Left kidney (tissue), 8 donors: ENCODE results near the gene NUCB1. TPM values are rescaled to one million over a fixed set of nuclear protein-coding genes. Genes with fewer than 3 reads are reported as not detected.
A peak's percentile ranks its signal among the peaks of the same experiment; 100 is the strongest.
"Not testable (repeated sequence)": the region's sequence is repeated elsewhere in the genome, so short reads cannot be mapped to it uniquely, and the experiment has no call there.

Experiments
- DNase-seq: peaks from one replicate; pipeline ENCODE4 v3.0.0-alpha.2; 2013
- long read RNA-seq, 8 donors: transcript quantifications; one replicate each; lab custom pipeline, GENCODE V29; 2026
- polyA plus RNA-seq: library from polyadenylated mRNA; unstranded; fragments of 120-200 nt; gene quantifications from one replicate; pipeline ENCODE4 v1.2.1, GENCODE V29; 2013; ENCODE audit not compliant: insufficient read length

Gene NUCB1
- polyA plus RNA-seq, result 238 TPM
- long read RNA-seq, donor 1, transcript NUCB1-206 (3 exons, 563 nt), result minor isoform, 8 of 104 reads
- long read RNA-seq, donor 1, transcript NUCB1-201 (13 exons, 2,668 nt), result major isoform, 41 of 104 reads
- long read RNA-seq, donor 1, partial matches to known transcripts, result 52 of 104 reads
- long read RNA-seq, donor 1, other reads (novel, unspliced or antisense), result 0 of 104 reads
- long read RNA-seq, donor 2, transcript NUCB1-201 (13 exons, 2,668 nt), result major isoform, 5 of 26 reads
- long read RNA-seq, donor 2, partial matches to known transcripts, result 16 of 26 reads
- long read RNA-seq, donor 2, other reads (novel, unspliced or antisense), result 0 of 26 reads
- long read RNA-seq, donor 3, transcript NUCB1-201 (13 exons, 2,668 nt), result major isoform, 6 of 47 reads
- long read RNA-seq, donor 3, partial matches to known transcripts, result 40 of 47 reads
- long read RNA-seq, donor 3, other reads (novel, unspliced or antisense), result 0 of 47 reads
- long read RNA-seq, donor 4, partial matches to known transcripts, result 14 of 15 reads
- long read RNA-seq, donor 4, other reads (novel, unspliced or antisense), result 0 of 15 reads
- long read RNA-seq, donor 5, transcript NUCB1-201 (13 exons, 2,668 nt), result major isoform, 26 of 50 reads
- long read RNA-seq, donor 5, partial matches to known transcripts, result 20 of 50 reads
- long read RNA-seq, donor 5, other reads (novel, unspliced or antisense), result 0 of 50 reads
- long read RNA-seq, donor 6, transcript NUCB1-201 (13 exons, 2,668 nt), result major isoform, 22 of 116 reads
- long read RNA-seq, donor 6, transcript NUCB1-206 (3 exons, 563 nt), result minor isoform, 5 of 116 reads
- long read RNA-seq, donor 6, partial matches to known transcripts, result 87 of 116 reads
- long read RNA-seq, donor 6, other reads (novel, unspliced or antisense), result 0 of 116 reads
- long read RNA-seq, donor 7, transcript NUCB1-201 (13 exons, 2,668 nt), result major isoform, 27 of 68 reads
- long read RNA-seq, donor 7, partial matches to known transcripts, result 38 of 68 reads
- long read RNA-seq, donor 7, other reads (novel, unspliced or antisense), result 0 of 68 reads
- long read RNA-seq, donor 8, partial matches to known transcripts, result 0 of 3 reads
- long read RNA-seq, donor 8, other reads (novel, unspliced or antisense), result 0 of 3 reads

DNA sequence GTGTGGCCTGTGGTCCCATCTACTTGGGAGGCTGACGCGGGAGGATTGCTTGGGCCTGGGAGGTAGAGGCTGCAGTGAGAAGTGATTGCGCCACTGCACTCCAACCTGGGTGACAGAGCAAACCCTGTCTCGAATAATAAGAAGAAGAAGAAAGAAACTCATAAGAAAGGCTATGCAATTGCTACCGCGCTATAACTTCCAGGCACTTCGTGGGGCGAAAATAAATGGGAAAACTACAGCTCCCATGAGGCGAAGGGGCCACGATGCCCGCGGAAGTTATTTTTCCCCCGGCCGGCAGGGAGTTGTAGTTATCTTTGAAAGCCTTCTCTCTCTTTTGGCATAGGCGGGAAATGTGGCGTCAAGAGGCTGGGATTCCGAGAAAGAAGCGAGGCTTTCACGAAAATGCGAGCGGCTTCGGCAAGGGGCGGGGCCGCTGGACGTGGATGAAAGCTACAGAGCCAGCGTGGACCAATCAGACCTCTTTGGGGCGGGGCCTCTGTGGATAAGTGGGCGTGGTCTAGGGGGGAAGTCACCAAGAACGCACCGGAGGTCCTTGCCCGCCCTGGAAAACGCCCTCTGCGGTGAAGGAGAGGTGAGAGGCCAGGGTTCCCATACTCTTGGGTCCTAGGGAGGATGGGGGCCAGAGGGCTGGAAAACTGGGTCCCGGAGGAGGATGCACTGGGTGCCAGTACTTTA lies at the start of gene NUCB1:
NUCB1 (plus strand) TSS at position 532 of the 696 bp plus-strand sequence. CDS start 485 bp downstream, outside the sequence.
- peak; percentile 100 for DNase-seq

DNA sequence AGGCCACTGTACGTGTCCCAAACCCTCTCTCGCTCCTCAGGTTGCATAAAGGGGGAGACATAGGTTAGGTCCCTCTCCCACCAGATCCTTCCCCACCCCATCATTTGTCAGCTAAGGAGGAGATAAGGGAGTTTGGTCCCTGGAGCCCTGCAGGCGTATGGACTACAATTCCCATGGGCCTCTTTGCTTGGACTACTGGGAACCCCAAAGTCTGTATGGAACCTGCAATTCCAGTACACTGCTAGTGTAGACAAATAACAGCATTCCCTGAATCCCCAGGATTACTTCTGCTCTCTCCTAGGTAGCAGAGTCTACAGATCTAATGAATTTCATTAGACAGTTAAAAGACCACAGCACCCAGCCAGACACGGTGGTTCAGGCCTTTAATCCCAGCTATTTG lies 47.8 kb upstream of the NUCB1 start:
- DNase-seq, result no peak

DNA sequence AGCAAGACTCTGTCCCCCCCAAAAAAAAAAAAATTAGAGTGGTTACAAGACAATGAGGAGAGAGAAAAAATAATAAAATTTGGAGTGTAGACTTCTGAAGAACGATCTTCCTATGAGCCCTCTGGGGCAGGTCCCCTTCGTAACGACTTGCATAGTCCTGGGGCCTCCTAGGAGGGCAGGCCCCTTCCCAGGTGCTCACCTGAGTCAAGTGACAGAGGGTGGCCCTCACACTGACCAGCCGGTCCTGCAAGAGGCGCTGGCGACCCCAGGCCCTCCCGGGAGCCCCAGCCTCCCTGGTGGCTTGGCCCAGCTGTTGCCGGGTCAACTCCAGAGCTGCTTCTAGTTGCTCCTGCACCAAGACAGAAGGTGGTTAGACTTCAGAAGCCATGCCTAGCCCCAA lies 46.6 kb upstream of the NUCB1 start:
- DNase-seq, result no peak

DNA sequence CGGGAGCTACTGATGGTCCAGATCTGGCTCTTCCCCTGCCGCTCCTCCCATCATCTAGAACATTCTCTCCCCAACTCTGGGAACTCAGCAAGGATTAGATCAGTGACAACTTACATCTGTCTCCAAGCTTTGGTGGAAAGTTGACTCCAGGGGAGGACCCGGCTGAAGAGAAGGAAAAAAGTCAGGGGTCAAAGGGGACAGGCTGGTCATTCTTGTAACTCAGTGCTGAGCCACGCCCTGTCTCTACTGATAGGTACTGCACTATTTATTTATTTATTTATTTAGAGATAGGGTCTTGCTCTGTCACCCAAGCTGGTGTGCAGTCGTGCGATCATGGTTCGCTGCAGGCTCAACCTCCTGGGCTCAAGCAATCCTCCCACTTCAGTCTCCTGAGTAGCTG lies 46.0 kb upstream of the NUCB1 start:
- DNase-seq, result no peak

GRCh38 chr19:48856921-48857320 lies 43.2 kb upstream of the NUCB1 start:
- DNase-seq, result no peak

- no peak for DNase-seq
Measured at GRCh38 chr19:48858984-48859710, 41.0 kb upstream of the NUCB1 start.

GRCh38 chr19:48859711-48860572 lies 40.2 kb upstream of the NUCB1 start:
- no peak for DNase-seq

- no peak for DNase-seq
Measured at GRCh38 chr19:48861313-48861712, 38.8 kb upstream of the NUCB1 start.

- no peak for DNase-seq
Measured at GRCh38 chr19:48862827-48863226, 37.3 kb upstream of the NUCB1 start.

DNA sequence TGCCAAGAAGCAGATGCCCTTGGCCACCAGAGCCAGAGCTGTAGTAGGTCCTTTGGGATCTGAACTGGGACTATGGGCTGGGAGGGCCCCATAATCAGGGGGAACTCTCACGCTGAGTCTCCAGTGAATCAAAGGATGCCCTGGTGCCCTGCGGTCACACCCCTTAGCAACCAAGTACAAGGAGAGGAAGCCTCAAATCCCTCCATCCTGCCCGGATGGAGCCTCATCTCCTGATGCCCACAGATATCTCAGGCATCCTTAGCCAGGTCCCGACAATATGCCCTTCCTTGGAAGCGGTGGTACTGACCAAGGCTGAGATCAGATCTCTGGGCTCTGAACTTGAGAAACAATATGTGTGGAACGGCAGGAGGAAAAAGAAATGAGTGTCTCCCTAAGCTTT lies 33.4 kb upstream of the NUCB1 start:
- no peak for DNase-seq

DNA sequence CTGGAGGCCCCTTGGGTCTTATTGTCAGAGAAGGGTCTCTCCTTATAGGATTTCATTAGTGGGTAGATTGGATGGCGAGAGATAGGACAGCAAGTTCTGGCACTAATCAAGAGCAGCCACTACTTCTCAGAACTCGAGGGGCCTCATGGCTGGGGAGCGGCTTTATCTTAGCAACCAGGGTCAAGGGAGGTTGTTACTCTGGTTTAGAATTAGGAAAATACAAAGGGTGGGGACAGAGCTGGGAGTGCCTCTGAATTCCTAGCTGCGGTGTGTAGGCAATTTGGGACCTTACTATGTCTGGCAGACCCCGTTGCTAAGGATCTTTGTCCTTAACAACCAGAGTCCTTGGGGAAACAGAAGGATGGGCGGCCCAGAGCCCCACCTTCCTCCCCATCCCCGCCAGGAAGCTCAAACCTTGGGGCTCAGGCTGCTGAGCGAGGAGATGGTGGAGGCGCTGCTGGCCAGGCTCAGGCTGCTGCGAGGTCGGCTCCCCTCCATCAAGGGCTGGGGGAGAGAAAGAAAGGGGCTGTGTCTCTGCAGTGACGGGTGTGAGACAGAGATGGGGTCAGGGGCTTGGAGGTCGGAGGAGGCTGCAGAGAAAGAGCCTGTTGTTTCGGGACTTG lies 32.9 kb upstream of the NUCB1 start:
- DNase-seq, result peak; percentile 44

DNA sequence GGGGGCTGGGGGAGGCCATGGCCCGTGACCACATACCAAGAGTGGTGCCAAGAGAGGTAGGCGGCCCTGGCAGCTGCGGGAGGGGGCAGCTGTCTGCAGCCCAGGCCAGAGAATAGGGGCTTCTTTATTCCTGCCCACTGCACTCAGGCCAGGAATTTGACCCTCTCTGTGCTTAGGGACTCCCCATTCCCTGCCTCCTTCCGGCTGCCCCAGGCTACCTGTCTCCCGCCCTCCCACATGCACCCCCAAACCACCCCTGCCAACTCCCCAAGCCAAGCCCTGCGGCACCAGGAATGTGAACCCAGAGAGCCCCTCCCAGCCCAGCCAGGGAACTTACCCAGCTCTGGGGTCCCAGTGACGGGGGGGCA lies 32.4 kb upstream of the NUCB1 start:
- no peak for DNase-seq

GRCh38 chr19:48868114-48868886 lies 31.8 kb upstream of the NUCB1 start, which contains the start of gene PLEKHA4:
PLEKHA4 (minus strand) TSS chr19:48868617; CDS start chr19:48867620, 997 bp downstream.
- DNase-seq, result peak; percentile 33

GRCh38 chr19:48870048-48870447 lies 30.1 kb upstream of the NUCB1 start:
- DNase-seq, result no peak

DNA sequence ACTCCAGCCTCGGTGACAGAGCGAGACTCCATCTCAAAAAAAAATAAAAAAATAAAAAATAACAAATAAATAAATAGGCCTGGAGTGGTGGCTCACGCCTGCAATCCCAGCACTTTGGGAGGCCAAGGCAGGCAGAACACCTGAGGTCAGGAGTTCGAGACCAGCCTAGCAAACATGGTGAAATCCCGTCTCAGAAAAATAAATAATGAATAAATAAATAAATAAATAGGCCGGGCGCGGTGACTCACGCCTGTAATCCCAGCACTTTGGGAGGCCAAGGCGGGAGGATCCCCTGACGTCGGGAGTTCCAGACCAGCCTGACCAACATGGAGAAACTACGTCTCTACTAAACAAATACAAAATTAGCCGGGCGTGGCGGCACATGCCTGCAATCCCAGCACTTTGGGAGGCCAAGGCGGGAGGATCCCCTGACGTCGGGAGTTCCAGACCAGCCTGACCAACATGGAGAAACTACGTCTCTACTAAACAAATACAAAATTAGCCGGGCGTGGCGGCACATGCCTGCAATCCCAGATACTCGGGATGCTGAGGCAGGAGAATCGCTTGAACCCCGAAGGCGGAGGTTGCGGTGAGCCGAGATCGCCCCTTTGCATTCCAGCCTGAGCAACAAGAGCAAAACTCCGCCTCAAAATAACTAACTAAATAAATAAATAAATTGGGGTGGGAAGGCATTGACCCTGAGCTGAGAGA lies 28.5 kb upstream of the NUCB1 start:
- not testable (repeated sequence) for DNase-seq

- DNase-seq, result peak; percentile 99
Measured at GRCh38 chr19:48872182-48872883, 27.8 kb upstream of the NUCB1 start, which contains the start of gene PPP1R15A. PPP1R15A (plus strand) TSS chr19:48872421; CDS start chr19:48873234, 813 bp downstream.

DNA sequence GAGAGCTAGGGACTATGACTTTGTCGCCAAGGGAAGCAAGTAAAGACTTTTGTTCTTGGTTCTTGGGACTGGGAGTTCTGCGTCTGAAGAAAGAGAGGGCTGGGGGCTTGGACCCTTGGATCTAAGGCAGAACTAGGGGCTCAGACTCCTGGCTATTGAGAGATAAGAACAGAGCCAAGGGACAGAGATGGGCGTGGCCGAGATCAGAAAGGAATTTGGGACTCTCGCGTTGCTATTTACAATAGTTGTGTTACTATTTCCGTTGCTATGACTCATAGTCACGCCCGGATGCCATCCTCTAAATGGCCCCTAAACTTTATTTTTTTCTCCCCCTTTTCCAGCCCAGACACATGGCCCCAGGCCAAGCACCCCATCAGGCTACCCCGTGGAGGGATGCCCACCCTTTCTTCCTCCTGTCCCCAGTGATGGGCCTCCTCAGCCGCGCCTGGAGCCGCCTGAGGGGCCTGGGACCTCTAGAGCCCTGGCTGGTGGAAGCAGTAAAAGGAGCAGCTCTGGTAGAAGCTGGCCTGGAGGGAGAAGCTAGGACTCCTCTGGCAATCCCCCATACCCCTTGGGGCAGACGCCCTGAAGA lies 27.1 kb upstream of the NUCB1 start:
- peak; percentile 93 for DNase-seq
